ENCODE measurements around the gene UBE2G1.

GRCh38 chr17:4364622-4365041 is 1.8 kb downstream of the UBE2G1 start:
- TF ChIP-seq, protein P1, sequence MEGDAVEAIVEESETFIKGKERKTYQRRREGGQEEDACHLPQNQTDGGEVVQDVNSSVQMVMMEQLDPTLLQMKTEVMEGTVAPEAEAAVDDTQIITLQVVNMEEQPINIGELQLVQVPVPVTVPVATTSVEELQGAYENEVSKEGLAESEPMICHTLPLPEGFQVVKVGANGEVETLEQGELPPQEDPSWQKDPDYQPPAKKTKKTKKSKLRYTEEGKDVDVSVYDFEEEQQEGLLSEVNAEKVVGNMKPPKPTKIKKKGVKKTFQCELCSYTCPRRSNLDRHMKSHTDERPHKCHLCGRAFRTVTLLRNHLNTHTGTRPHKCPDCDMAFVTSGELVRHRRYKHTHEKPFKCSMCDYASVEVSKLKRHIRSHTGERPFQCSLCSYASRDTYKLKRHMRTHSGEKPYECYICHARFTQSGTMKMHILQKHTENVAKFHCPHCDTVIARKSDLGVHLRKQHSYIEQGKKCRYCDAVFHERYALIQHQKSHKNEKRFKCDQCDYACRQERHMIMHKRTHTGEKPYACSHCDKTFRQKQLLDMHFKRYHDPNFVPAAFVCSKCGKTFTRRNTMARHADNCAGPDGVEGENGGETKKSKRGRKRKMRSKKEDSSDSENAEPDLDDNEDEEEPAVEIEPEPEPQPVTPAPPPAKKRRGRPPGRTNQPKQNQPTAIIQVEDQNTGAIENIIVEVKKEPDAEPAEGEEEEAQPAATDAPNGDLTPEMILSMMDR (IDR thresholded peaks at IDR 0.05 in 4 of 5, conservative IDR thresholded peaks at IDR 0.05 in 1 of 5), result no peak
- TF ChIP-seq POLR2A (IDR thresholded peaks at IDR 0.05), result no peak
